Thyroid gland (tissue), 4 donors: ENCODE results near the gene SP110.

Source experiments
- POLR2A ChIP-seq, 2 donors: fragments of 450-650 bp; IDR thresholded peaks; one replicate each; pipeline ENCODE4 v1.6.1; 2017; ENCODE audit warnings: antibody characterized with exemption in 2 of 2, mild to moderate bottlenecking in 2 of 2, moderate library complexity in 1 of 2
- TF ChIP-seq, protein P1 (sequence below), 6 experiments: fragments of 200-600 bp in 3 of 6; fragments of 450-650 bp in 3 of 6; sonication (generic) in 3 of 6; IDR thresholded peaks; one replicate each; pipeline ENCODE4 v1.5.1; 2016 to 2019; ENCODE audit warnings: antibody characterized with exemption in 6 of 6, mild to moderate bottlenecking in 2 of 6, inconsistent platforms in 1 of 6, moderate library complexity in 1 of 6

DNA sequence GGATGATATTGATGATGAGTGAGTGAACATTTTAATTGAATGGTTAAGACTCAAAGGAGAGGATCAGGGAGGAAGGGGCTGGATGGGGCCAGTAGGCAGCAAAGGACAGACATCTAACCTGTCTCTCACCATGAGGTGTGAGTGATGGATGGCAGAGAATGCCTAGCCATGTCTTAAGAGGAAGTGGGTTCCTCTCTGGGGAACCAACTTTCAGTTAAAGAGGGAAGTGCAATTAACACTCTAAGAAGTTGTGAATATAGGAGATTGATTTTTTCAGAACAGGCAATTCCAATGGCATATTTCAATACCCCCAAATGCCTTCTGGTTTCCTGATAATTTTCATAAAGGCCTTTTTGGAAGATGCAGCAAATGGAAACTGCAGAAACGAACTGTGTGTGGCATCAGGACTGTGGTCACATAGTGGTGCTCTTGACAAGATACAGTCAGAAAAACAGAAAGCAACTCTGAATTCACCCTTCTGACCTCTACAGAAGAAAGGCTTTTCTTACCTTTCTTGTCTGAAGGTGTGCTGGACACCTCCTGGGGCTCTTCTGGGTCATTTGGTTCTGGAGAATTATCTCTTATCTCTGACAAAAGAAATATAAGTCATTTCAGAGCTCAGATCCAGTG, 10.2 kb downstream of the SP110 start:
- TF ChIP-seq, protein P1, sequence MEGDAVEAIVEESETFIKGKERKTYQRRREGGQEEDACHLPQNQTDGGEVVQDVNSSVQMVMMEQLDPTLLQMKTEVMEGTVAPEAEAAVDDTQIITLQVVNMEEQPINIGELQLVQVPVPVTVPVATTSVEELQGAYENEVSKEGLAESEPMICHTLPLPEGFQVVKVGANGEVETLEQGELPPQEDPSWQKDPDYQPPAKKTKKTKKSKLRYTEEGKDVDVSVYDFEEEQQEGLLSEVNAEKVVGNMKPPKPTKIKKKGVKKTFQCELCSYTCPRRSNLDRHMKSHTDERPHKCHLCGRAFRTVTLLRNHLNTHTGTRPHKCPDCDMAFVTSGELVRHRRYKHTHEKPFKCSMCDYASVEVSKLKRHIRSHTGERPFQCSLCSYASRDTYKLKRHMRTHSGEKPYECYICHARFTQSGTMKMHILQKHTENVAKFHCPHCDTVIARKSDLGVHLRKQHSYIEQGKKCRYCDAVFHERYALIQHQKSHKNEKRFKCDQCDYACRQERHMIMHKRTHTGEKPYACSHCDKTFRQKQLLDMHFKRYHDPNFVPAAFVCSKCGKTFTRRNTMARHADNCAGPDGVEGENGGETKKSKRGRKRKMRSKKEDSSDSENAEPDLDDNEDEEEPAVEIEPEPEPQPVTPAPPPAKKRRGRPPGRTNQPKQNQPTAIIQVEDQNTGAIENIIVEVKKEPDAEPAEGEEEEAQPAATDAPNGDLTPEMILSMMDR (IDR thresholded peaks at IDR 0.05): no peak
- no peak for TF ChIP-seq POLR2A (IDR thresholded peaks at IDR 0.05)
